GM19099 (cell line): ENCODE data around the gene KIF21A.

Experiments used
- POLR2A ChIP-seq: IDR thresholded peaks from 3 replicates; pipeline ENCODE4 v1.6.1; 2011; ENCODE audit warnings: low read depth; ENCODE audit not compliant: insufficient read length; ENCODE audit errors: extremely low read depth

KIF21A gene

GRCh38 chr12:39300799-39301198, 142.1 kb downstream of the KIF21A start:
- TF ChIP-seq POLR2A: no peak

GRCh38 chr12:39297891-39298290, 145.0 kb downstream of the KIF21A start:
- no peak for TF ChIP-seq POLR2A

- TF ChIP-seq POLR2A: no peak
Measured at GRCh38 chr12:39296496-39296895, 146.4 kb downstream of the KIF21A start.

- TF ChIP-seq POLR2A: no peak
Measured at GRCh38 chr12:39294715-39295114, 148.2 kb downstream of the KIF21A start.

- no peak for TF ChIP-seq POLR2A
Measured at GRCh38 chr12:39292125-39292630, 150.7 kb downstream of the KIF21A start.

GRCh38 chr12:39287817-39288216, 155.1 kb downstream of the KIF21A start:
- TF ChIP-seq POLR2A: no peak

GRCh38 chr12:39287409-39287808, 155.5 kb downstream of the KIF21A start:
- no peak for TF ChIP-seq POLR2A

GRCh38 chr12:39278426-39278825, 164.5 kb downstream of the KIF21A start:
- no peak for TF ChIP-seq POLR2A

GRCh38 chr12:39277416-39277815, 165.5 kb downstream of the KIF21A start:
- no peak for TF ChIP-seq POLR2A

- no peak for TF ChIP-seq POLR2A
Measured at GRCh38 chr12:39275846-39276245, 167.1 kb downstream of the KIF21A start.

- TF ChIP-seq POLR2A: no peak
Measured at GRCh38 chr12:39272871-39273655, 169.9 kb downstream of the KIF21A start.

- TF ChIP-seq POLR2A: no peak
Measured at GRCh38 chr12:39269492-39269891, 173.4 kb downstream of the KIF21A start.

GRCh38 chr12:39267886-39268285, 175.0 kb downstream of the KIF21A start:
- TF ChIP-seq POLR2A: no peak

GRCh38 chr12:39252628-39253027, 190.3 kb downstream of the KIF21A start:
- TF ChIP-seq POLR2A: no peak
